ENCODE data around the gene CRIM1.

The CRIM1 gene

DNA sequence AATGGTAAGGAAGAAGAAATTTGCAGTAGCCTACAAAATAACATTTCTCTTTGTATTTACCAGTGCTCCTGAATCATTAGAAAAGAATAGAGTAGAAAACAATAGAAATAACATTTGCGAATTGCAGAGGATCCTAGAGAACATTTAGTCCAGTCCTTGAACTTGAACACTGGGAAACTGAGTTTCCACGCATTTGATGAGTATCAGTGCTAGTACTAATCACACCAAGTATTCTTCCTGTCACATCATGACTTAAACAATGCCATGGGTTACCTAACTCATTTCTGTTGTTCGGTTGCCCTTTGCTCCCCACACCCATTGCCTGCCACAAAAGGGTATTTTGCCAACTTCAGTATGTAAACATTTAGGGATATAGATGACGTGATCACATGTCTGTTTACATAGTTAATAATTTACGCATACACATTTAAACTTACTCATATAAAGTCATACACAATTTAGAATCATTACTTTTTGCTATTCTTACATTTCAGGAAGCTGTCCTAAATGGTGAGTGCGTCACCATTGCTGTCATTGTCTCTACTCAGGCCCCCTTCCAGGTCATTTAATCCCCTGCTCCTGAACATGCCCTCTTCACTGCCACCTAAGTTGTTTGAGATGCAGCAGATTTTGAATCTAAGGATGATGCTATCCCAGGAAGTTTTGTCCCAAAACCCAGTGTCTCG, 42.3 kb downstream of the CRIM1 start:
- Histone ChIP-seq H3K4me3 (ENCODE audit: low read depth in 1 of 2, low read length in 1 of 2) (no peak overlapping the region), H3K36me3 (no peaks in the 10 kb centered on the region), H3K27ac (no peak overlapping the region), H3K4me1 (ENCODE audit: control insufficient read depth in 1 of 2, insufficient read depth in 1 of 2, low read depth in 1 of 2, low read length in 1 of 2) (no peaks in the 10 kb centered on the region), H3K9me3 (no peaks in the 10 kb centered on the region), H3K27me3 (no peaks in the 10 kb centered on the region)
- TF ChIP-seq, protein P1, sequence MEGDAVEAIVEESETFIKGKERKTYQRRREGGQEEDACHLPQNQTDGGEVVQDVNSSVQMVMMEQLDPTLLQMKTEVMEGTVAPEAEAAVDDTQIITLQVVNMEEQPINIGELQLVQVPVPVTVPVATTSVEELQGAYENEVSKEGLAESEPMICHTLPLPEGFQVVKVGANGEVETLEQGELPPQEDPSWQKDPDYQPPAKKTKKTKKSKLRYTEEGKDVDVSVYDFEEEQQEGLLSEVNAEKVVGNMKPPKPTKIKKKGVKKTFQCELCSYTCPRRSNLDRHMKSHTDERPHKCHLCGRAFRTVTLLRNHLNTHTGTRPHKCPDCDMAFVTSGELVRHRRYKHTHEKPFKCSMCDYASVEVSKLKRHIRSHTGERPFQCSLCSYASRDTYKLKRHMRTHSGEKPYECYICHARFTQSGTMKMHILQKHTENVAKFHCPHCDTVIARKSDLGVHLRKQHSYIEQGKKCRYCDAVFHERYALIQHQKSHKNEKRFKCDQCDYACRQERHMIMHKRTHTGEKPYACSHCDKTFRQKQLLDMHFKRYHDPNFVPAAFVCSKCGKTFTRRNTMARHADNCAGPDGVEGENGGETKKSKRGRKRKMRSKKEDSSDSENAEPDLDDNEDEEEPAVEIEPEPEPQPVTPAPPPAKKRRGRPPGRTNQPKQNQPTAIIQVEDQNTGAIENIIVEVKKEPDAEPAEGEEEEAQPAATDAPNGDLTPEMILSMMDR (IDR thresholded peaks at IDR 0.05) = no peak

- no peaks in the 10 kb centered on the region for H3K27me3 ChIP-seq
- no peaks in the 10 kb centered on the region for H3K36me3 ChIP-seq
- H3K4me3 ChIP-seq (ENCODE audit: low read depth in 1 of 2, low read length in 1 of 2) = no peak overlapping the region
- H3K9me3 ChIP-seq = no peaks in the 10 kb centered on the region
- no peak overlapping the region for H3K27ac ChIP-seq
- TF ChIP-seq, protein P1 (IDR thresholded peaks at IDR 0.05) = no peak
- H3K4me1 ChIP-seq (ENCODE audit: control insufficient read depth in 1 of 2, insufficient read depth in 1 of 2, low read depth in 1 of 2, low read length in 1 of 2) = no peaks in the 10 kb centered on the region
Measured at GRCh38 chr2:36399050-36399449, 43.5 kb downstream of the CRIM1 start.

DNA sequence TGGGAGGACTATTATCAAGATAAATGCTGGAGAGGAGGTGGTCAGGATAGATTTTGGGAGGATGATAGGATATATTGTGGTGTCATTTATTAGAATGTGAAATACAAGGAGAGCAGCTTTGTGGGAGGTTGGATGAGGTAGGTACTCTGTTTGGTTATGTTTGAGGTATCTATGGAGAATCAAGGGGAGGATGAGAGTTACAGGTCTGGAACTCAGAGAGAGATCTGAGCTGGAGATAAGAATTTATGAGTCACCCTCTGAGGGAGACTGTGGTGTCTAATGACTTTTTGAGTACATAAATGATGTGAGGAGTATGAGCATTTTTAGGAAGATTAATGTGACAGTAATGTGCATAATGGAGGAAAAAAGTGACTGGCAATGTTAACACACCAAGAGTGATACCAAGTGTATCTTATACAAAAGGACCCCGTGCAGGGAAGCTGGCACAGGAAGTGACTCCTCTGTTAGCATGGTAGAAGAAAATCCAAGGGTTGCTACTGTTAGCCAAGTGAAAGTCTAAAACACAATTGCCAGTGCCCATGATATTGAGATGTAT, 48.2 kb downstream of the CRIM1 start:
- H3K4me1 ChIP-seq (ENCODE audit: control insufficient read depth in 1 of 2, insufficient read depth in 1 of 2, low read depth in 1 of 2, low read length in 1 of 2) = no peaks in the 10 kb centered on the region
- no peak overlapping the region for H3K27ac ChIP-seq
- TF ChIP-seq, protein P1 (IDR thresholded peaks at IDR 0.05) = no peak
- H3K27me3 ChIP-seq = peaks cover 8% of the 10 kb centered on the region
- H3K36me3 ChIP-seq = no peaks in the 10 kb centered on the region
- no peak overlapping the region for H3K4me3 ChIP-seq (ENCODE audit: low read depth in 1 of 2, low read length in 1 of 2)
- no peaks in the 10 kb centered on the region for H3K9me3 ChIP-seq

- Histone ChIP-seq H3K27me3 (peaks cover 8% of the 10 kb centered on the region), H3K36me3 (no peaks in the 10 kb centered on the region), H3K9me3 (no peaks in the 10 kb centered on the region), H3K4me1 (ENCODE audit: control insufficient read depth in 1 of 2, insufficient read depth in 1 of 2, low read depth in 1 of 2, low read length in 1 of 2) (no peaks in the 10 kb centered on the region), H3K27ac (no peak overlapping the region), H3K4me3 (ENCODE audit: low read depth in 1 of 2, low read length in 1 of 2) (no peak overlapping the region)
- TF ChIP-seq, protein P1 (IDR thresholded peaks at IDR 0.05) = no peak
Measured at GRCh38 chr2:36404318-36404717, 48.7 kb downstream of the CRIM1 start.

DNA sequence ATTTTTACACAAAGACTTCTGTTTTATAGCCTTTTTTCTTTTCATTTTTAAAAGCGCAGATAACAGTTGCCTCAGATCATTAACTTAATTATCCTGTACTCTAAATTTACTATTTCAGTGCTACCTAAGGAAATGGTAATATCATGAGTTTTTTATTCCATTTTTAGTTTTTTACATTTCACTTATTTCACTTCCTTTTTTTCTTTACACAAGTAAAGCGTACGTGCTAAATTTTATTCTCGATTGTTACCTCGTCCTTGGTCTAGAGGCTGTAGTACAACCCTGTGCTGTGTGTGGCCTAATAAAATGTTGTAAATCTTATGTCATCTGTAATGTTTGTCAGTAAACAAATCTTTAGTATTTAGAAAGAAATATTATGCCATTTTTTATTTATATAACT, 49.2 kb downstream of the CRIM1 start:
- H3K4me3 ChIP-seq (ENCODE audit: low read depth in 1 of 2, low read length in 1 of 2) = no peak overlapping the region
- peaks cover 8% of the 10 kb centered on the region for H3K27me3 ChIP-seq
- H3K4me1 ChIP-seq (ENCODE audit: control insufficient read depth in 1 of 2, insufficient read depth in 1 of 2, low read depth in 1 of 2, low read length in 1 of 2) = no peaks in the 10 kb centered on the region
- no peaks in the 10 kb centered on the region for H3K9me3 ChIP-seq
- TF ChIP-seq, protein P1 (IDR thresholded peaks at IDR 0.05) = no peak
- no peaks in the 10 kb centered on the region for H3K36me3 ChIP-seq
- no peak overlapping the region for H3K27ac ChIP-seq

Measured in neutrophil (primary cell).